Inferior parietal cortex (tissue), 1 donor: ENCODE measurements around the gene HCLS1.
"Not testable (repeated sequence)": the region's sequence is repeated elsewhere in the genome, so short reads cannot be mapped to it uniquely, and the experiment has no call there.

Experiments used
- DNase-seq: peaks from one replicate; pipeline ENCODE4 v3.0.0-alpha.2; 2016; ENCODE audit errors: extremely low spot score

Gene HCLS1

GRCh38 chr3:121660356-121661171 is at the start of gene HCLS1:
Gene HCLS1 (minus strand): TSS chr3:121660903. CDS start chr3:121658347, 2,556 bp downstream.
- no peak for DNase-seq

DNA sequence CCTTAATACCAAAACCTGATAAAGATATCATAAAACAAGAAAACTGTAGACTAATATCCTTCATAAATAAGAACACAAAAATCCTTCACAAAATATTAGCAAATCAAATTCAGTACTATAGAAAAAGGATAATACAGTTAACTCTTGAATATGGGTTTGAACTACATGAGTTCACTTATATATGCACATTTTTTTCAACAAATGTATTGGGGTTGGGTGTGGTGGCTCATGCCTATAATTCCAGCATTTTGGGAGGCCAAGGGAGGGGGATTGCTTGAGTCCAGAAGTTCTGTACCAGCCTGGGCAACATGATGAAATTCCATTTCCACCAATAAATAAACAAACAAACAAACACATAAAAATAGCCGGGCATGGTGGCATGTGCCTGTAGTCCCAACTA is 49.6 kb upstream of the HCLS1 start:
- no peak for DNase-seq

DNA sequence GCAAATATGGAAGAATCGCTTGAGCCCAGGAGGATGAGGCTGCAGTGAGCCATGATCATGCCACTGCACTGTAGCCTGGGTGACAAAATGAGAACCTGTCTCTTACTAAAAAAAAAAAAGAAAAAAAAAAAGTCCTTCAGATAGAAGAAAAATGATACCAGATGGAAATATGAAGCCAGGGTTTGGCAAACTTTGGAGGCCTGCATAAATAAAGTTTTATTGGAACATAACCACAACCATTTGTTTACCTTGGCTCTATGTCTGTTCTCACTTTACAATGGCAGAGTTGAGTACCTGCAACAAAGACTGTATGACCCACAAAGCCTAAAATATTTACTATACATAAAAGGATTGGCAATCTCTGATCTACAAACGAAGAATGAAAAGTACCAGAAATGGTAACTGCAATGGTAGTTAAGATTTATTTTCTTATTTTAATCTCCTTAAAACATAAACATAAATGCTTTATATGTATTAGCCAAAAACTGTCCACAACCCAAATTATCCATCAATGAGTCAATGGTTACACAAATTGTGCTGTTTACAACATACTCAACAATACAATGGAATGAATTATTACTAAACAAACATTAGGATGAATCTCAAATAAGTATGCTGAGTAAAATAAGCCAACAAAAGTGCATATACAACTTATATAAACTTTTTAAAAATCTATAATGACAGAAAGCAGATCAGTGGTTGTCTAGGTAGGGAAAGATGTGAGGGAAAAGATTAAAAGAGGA is 47.0 kb upstream of the HCLS1 start:
- DNase-seq = no peak

DNA sequence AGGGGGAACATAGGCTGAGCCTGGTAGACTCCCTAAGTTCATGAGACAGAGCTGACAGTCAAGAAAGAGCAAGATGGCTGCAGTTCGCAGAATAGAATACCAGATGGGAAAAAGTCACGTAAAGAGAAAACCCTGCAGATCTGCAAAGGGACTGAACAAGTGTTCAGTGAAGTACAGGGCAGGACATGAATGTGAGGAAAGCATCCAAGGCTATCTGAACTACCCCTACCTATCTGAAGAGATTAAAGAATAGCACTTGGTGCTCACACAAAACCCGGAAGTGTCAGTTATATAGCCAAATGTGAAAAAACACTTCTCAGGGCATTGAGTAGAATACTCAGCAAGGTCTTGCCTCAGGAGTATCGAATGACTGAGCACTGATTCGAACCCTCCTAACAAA is 44.8 kb upstream of the HCLS1 start:
- no peak for DNase-seq

- DNase-seq = no peak
Measured at GRCh38 chr3:121703973-121704372, 43.3 kb upstream of the HCLS1 start.

GRCh38 chr3:121698901-121699300 is 38.2 kb upstream of the HCLS1 start:
- no peak for DNase-seq

DNA sequence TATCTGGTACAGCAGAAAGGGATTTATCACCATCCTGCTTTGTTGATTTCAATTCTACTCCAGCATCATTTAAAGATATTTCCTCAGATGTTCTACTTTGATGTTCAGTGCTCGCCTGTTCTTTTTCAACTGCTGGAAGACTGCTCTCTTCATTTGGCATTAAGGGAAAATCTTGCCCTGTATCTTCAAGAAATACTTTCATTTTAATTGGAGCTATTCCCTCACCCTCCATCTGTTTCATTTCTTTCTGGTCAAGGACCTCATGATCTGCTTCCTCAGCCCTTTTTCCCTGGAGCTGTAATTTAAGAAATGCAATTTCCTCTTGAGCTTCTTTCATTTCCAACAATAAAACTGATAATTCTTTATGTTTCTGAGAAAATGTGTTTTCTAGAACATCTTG is 37.8 kb upstream of the HCLS1 start:
- DNase-seq = no peak

DNA sequence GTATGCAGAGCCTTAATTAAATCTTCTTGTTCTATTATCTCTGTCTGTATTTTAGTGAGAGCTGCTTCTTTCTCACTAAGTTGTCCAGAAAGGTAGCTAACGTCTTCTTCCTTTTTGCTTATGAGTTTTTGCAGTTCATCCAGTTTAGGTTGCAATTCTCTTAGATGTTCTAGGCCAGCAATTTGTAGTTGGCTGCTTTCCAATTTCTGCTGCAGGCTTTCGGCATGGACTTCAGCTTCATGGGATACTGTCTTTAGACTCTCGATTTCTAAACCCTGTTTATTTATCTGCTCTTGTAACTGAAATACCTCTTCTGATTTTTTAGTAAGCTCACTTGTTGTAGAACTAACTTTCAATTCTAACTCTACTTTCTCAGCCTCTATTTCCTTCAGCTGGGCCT is 35.5 kb upstream of the HCLS1 start:
- DNase-seq = no peak

GRCh38 chr3:121692010-121692699 is 31.5 kb upstream of the HCLS1 start:
- no peak for DNase-seq

GRCh38 chr3:121690777-121691405 is 30.2 kb upstream of the HCLS1 start:
- DNase-seq = no peak

DNA sequence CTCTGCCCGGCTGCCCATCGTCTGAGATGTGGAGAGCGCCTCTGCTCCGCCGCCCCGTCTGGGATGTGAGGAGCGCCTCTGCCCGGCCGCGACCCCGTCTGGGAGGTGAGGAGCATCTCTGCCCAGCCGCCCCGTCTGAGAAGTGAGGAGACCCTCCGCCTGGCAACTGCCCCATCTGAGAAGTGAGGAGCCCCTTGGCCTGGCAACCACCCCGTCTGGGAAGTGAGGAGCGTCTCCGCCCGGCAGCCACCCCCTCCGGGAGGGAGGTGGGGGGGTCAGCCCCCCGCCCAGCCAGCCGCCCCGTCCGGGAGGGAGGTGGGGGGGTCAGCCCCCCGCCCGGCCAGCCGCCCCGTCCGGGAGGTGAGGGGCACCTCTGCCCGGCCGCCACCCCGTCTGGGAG is 28.0 kb upstream of the HCLS1 start:
- not testable (repeated sequence) for DNase-seq

GRCh38 chr3:121681792-121682191 is 21.1 kb upstream of the HCLS1 start:
- no peak for DNase-seq

- no peak for DNase-seq
Measured at GRCh38 chr3:121677141-121677540, 16.4 kb upstream of the HCLS1 start.

GRCh38 chr3:121670676-121671075 is 10.0 kb upstream of the HCLS1 start:
- DNase-seq = no peak

GRCh38 chr3:121667333-121667732 is 6.6 kb upstream of the HCLS1 start:
- DNase-seq = no peak

- DNase-seq = no peak
Measured at GRCh38 chr3:121665488-121665887, 4.8 kb upstream of the HCLS1 start.

DNA sequence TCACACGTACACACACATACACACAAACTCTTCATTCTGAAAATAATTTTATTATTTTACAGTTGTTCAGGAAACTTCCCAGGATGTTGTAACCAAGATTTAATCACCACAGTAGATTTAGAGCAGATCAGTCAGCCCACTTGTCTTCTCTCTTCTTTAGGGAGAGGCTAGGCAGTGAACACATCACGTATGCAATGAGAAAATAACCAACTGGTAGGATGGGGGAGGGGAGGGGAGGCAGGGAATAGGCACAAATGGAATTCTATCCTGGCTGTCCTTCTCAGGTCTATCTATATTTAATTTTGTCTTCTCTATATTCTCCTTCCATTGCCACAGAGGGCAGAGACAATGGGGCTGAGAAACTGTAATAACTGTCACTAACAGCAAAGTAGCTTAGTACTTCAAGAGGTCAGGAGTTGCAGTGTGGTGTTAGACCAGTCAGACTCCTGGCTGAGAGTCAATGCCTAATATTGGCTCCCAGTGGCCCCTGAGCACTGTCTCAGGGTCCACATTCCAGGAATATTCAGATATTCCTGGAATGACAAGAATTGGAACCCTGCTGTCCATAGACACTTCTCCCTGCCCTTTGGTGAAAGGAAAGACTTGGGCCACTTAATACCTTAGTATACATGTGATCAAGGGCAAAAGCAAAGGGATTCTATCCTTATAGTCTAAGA is 2.6 kb upstream of the HCLS1 start:
- no peak for DNase-seq

DNA sequence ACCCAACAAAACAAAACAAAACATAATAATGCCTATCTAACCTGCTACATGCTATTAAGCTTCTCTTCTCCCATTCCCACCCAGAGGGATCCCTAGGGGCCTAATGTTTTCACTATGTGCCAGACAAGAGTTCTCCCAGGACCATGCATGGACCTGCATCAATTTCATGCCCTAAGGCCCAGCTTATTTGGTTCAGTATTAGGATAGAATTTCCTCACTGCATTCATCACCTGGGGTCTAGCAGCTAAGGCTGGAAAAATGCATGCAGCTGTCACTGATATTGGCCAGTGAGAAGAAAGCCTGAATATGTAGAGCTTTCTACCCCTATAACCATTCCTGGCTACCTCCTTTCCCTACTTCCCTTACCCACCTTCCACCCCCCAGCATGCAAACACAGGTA is 2.0 kb upstream of the HCLS1 start:
- no peak for DNase-seq

- DNase-seq = no peak
Measured at GRCh38 chr3:121661376-121661775, 673 bp upstream of the HCLS1 start.

GRCh38 chr3:121659586-121659985 is 1.1 kb downstream of the HCLS1 start:
- no peak for DNase-seq

- DNase-seq = no peak
Measured at GRCh38 chr3:121658716-121659435, 1.8 kb downstream of the HCLS1 start.
